Kidney (tissue), 14 donors: ENCODE measurements around the gene PACSIN1. TPM values are rescaled to one million over a fixed set of nuclear protein-coding genes. Genes with fewer than 3 reads are reported as not detected.
A peak's percentile ranks its signal among the peaks of the same experiment; 100 is the strongest.

ENCODE experiments used
- DNase-seq, 5 donors: peaks; one replicate each; pipeline ENCODE4 v3.0.0-alpha.2; 2013 to 2020
- FAIRE-seq: peaks from 2 replicates; lab custom pipeline; 2012; peaks lifted over from hg19 to GRCh38; lab: Jason Lieb, UNC
- H3K27ac ChIP-seq, 2 donors: one replicate each; pipeline ENCODE4 v1.7.0; 2013; ENCODE audit warnings: low read depth in 2 of 2, low read length in 2 of 2, inconsistent platforms in 1 of 2
- H3K27me3 ChIP-seq: one replicate; pipeline ENCODE4 v1.7.1; 2013; ENCODE audit warnings: low read length, inconsistent platforms; ENCODE audit not compliant: control insufficient read depth, insufficient read depth
- H3K36me3 ChIP-seq, 3 donors: one replicate each; pipeline versions ENCODE4 v1.7.0 to v1.7.1; 2013; ENCODE audit warnings: low read length in 3 of 3, control low read depth in 1 of 3, inconsistent platforms in 1 of 3; ENCODE audit not compliant: insufficient read depth in 3 of 3, control insufficient read depth in 2 of 3
- H3K4me1 ChIP-seq, 3 donors: one replicate each; pipeline versions ENCODE4 v1.7.0 to v1.7.1; 2013; ENCODE audit warnings: low read length in 3 of 3, inconsistent platforms in 1 of 3, low read depth in 1 of 3; ENCODE audit not compliant: control insufficient read depth in 2 of 3, insufficient read depth in 2 of 3
- H3K4me3 ChIP-seq, 3 donors: one replicate each; pipeline versions ENCODE4 v1.7.0 to v1.8.1; 2013; ENCODE audit warnings: low read length in 3 of 3, control low read depth in 1 of 3, inconsistent platforms in 1 of 3
- H3K9ac ChIP-seq, 3 donors: one replicate each; pipeline versions ENCODE4 v1.7.0 to v1.7.1; 2013; ENCODE audit warnings: low read length in 3 of 3, control low read depth in 1 of 3, inconsistent platforms in 1 of 3
- H3K9me3 ChIP-seq, 3 donors: one replicate each; pipeline versions ENCODE4 v1.7.0 to v1.7.1; 2013; ENCODE audit warnings: low read length in 3 of 3, control low read depth in 1 of 3, inconsistent platforms in 1 of 3; ENCODE audit not compliant: control insufficient read depth in 2 of 3, insufficient read depth in 1 of 3
- intact Hi-C: fragments of 100-400 bp; cut with DNase I; formaldehyde crosslinking; loops from one replicate; pipeline ENCODE4 v1.11.1; 2022
- polyA plus RNA-seq: library from polyadenylated mRNA; stranded (reverse); fragments of 350-450 nt; fragmentation: Illumina TruSeq; extraction: RNeasy Lipid Tissue Mini Kit (QIAGEN cat#74804); gene quantifications from one replicate; pipeline ENCODE4 v1.2.3, GENCODE V29; 2014; ENCODE audit warnings: low read depth, low replicate concordance; ENCODE audit not compliant: insufficient read depth
- total RNA-seq: library from RNA; stranded (reverse); fragmentation: NEBNext Ultra II Directional; extraction: Animal tissue kit (Norgen Biotek cat#: 25700); gene quantifications from one replicate; pipeline ENCODE4 v1.2.1, GENCODE V29; 2021
- TF ChIP-seq, protein P1 (sequence below): IDR thresholded peaks from 3 replicates; pipeline ENCODE4 v1.5.1; 2012; ENCODE audit warnings: mild to moderate bottlenecking, moderate library complexity, borderline replicate concordance; ENCODE audit not compliant: insufficient read depth; ENCODE audit errors: extremely low read depth
- donor health status: control.
- donor health status: control.
- donor health status: control.
- donor health status: control.
- donor health status: control.
- donor health status: DM: yes; HTN: yes; CAD: no.
- donor health status: Normal renal cell carcinoma (clear cell type).

Gene PACSIN1
- total and polyA plus RNA-seq, 2 donors from 2014 or later, result 1.7 to 4.1 TPM

DNA sequence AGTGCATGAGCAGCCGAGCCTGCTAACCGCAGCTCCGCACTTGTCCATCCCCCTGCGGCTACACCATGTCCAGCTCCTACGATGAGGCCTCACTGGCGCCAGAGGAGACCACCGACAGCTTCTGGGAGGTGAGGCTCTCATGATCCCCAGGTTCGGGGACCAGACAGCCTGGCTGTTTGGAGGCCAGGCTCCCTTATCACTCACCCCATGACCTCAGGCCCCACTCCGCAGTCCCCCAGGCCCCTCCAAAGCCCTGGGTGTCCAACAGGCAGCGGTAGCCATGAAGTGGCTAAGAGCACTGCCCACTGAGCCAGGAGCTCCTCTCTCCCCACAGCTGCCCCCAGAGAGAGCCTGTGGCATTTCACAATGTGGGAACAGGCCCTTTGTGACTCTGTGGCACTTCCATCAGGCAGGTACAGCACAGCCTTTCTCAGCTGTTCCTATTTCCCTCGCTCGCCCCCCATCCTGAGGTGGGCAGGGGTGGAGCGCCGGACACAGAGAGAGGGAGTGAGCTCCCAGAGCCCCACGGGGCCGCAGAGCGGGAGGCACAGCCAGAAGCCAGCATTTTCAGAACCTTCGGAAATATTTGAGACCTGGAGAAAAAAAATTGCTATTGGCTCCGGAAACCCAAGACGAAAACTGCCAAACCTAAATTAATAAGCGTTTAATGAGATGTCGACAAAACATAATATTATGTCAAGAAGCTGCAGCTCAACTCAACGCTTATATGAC is 60.5 kb downstream of the PACSIN1 start:
- Histone ChIP-seq H3K4me3 (peak overlapping the region; percentile 35 to 57 (median 41)), H3K9ac (peak overlapping the region in 2 of 3 donors; percentile 43 to 55)
- peak in 2 of 5 donors; percentile 58 to 71 for DNase-seq

DNA sequence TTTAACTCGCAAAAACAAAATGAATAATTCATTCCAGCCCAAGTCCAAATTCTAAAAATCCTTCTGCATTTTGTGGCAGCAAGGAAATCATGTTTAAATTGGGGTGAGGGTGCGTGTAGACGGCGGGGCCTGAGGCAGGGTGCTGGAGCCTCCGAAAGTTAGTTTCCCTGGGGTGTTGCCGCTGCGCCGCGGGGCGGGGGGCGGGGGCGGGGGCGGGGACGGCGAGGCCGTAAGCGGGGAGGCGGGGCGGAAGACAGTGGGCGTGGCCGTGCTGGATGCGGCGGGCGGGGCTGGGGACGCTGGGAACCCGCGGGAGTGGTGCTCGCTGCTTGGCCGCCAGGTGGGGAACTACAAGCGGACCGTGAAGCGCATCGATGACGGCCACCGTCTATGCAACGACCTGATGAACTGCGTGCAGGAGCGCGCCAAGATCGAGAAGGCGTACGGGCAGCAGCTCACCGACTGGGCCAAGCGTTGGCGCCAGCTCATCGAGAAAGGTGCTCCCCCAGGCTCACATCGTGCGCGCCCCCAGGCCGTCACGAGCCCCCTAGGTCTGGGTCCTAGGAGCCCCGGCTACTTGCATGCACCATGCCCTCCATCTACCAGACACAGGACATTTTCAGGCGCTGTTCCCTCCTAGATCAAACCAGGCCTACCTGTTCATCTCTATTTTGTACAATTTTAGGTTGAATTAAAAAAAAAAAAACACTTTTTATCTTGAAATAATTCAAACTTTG is 61.3 kb downstream of the PACSIN1 start:
- Histone ChIP-seq H3K27me3 (no peaks in the 10 kb centered on the region), H3K9me3 (no peaks in the 10 kb centered on the region), H3K4me1 (peaks cover 0 to 7% (median 0%) of the 10 kb centered on the region in 3 donors), H3K27ac (no peak overlapping the region), H3K36me3 (no peaks in the 10 kb centered on the region), H3K9ac (peak overlapping the region in 1 of 3 donors; percentile 55), H3K4me3 (peak overlapping the region; percentile 50 to 57 (median 56))
- DNase-seq, result peak; percentile 93 to 98 (median 95)
- intact Hi-C loops, result no loop called here
- no peak for FAIRE-seq
- TF ChIP-seq, protein P1, sequence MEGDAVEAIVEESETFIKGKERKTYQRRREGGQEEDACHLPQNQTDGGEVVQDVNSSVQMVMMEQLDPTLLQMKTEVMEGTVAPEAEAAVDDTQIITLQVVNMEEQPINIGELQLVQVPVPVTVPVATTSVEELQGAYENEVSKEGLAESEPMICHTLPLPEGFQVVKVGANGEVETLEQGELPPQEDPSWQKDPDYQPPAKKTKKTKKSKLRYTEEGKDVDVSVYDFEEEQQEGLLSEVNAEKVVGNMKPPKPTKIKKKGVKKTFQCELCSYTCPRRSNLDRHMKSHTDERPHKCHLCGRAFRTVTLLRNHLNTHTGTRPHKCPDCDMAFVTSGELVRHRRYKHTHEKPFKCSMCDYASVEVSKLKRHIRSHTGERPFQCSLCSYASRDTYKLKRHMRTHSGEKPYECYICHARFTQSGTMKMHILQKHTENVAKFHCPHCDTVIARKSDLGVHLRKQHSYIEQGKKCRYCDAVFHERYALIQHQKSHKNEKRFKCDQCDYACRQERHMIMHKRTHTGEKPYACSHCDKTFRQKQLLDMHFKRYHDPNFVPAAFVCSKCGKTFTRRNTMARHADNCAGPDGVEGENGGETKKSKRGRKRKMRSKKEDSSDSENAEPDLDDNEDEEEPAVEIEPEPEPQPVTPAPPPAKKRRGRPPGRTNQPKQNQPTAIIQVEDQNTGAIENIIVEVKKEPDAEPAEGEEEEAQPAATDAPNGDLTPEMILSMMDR, result peak; percentile 77

More for the DNA sequence above, 60.5 kb downstream of the PACSIN1 start:
- Histone ChIP-seq H3K27ac (no peak overlapping the region), H3K4me1 (peaks cover 0 to 7% (median 0%) of the 10 kb centered on the region in 3 donors), H3K27me3 (no peaks in the 10 kb centered on the region), H3K36me3 (no peaks in the 10 kb centered on the region), H3K9me3 (no peaks in the 10 kb centered on the region)
- TF ChIP-seq, protein P1, result no peak
- intact Hi-C loops, result no loop called here
- no peak for FAIRE-seq

DNA sequence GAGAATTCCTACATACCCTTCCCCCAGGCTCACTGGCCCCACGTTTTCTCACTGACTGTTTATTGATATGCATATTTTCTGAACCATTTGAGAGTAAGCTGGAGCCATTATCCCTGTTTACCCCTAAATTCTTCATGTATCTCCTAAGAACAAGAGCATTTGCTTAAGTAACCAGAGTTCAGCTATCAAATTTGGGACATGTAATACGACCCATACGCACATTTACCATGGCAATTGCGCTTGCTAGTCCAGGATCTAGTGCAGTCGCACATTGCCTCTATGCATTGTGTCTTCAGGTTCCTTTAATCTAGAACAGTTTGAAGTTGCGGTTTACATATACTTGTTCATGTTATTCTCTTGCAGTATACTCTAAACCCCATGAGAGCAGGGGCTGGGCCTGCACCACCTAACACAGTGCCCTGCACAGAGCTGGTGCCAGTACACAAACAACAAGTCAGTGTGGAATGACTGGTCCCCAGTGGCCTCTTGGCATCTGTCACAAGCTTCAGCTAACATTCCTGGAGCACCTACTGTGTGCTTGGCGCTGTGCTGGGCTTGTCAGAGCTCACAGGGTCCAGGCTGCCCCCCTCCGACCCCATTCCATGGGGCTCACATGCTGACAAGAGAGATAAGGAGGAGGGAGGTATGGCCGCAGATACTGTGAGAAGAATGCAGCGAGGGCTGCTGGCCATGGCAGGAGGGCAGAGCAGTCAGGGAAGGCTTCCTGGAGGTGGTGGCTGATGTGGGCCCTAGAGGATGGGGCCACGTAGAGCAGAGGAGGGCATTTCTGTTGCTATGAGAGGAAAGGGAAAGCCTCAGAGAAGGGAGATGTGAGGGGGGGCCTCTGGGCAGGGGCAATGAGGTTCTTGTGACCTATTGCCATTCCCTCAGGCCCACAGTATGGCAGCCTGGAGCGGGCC is 62.1 kb downstream of the PACSIN1 start:
- TF ChIP-seq, protein P1, result no peak
- Histone ChIP-seq H3K27ac (no peak overlapping the region), H3K36me3 (no peaks in the 10 kb centered on the region), H3K9ac (no peak overlapping the region), H3K4me1 (peaks cover 0 to 5% (median 0%) of the 10 kb centered on the region in 3 donors), H3K9me3 (no peaks in the 10 kb centered on the region), H3K4me3 (no peak overlapping the region), H3K27me3 (no peaks in the 10 kb centered on the region)
- no peak for FAIRE-seq
- intact Hi-C loops, result no loop called here
- DNase-seq, result peak in 2 of 5 donors; percentile 41 to 43
